H1 (cell line): Measurements from ENCODE around the gene LIN37. TPM values are rescaled to one million over a fixed set of nuclear protein-coding genes. Genes with fewer than 3 reads are reported as not detected.

ENCODE experiments used
- CTCF ChIA-PET: fragments of 300-600 bp; sonication (Branson Sonifier 250); formaldehyde crosslinking; loops from one replicate; lab custom pipeline; 2021; ENCODE audit not compliant: partially characterized antibody; lab: Charles Lee
- POLR2A ChIA-PET: fragments of 300-600 bp; sonication (Branson Sonifier 250); formaldehyde crosslinking; loops from one replicate; lab custom pipeline; 2021; ENCODE audit warnings: inconsistent platforms; ENCODE audit not compliant: partially characterized antibody; lab: Charles Lee
- DNase-seq, 2 experiments: peaks; one replicate each; pipeline versions ENCODE4 v3.0.0 to v3.0.0-alpha.2; 2010 to 2022; ENCODE audit warnings: low spot score in 2 of 2, low read depth in 1 of 2, mixed read lengths in 1 of 2
- FAIRE-seq: peaks from 2 replicates; lab custom pipeline; 2011; peaks lifted over from hg19 to GRCh38; lab: Jason Lieb, UNC
- H2AFZ ChIP-seq: 2 replicates; pipeline ENCODE4 v1.8.1; 2012; ENCODE audit warnings: low read length, inconsistent platforms
- H2AK5ac ChIP-seq: 2 replicates; pipeline ENCODE4 v1.6.1; 2013; ENCODE audit warnings: low read depth, low read length
- H2BK120ac ChIP-seq: replicated peaks from 2 replicates; pipeline ENCODE3; 2013; ENCODE audit warnings: low read depth, low read length, inconsistent platforms
- H2BK12ac ChIP-seq: 2 replicates; pipeline ENCODE4 v1.6.1; 2013; ENCODE audit warnings: low read depth, low read length
- H2BK15ac ChIP-seq: 2 replicates; pipeline ENCODE4 v1.6.1; 2013; ENCODE audit warnings: low read length
- H2BK20ac ChIP-seq: 2 replicates; pipeline ENCODE4 v1.6.1; 2013; ENCODE audit warnings: low read length
- H2BK5ac ChIP-seq: 2 replicates; pipeline ENCODE4 v1.6.1; 2013; ENCODE audit warnings: low read depth, low read length
- H3K14ac ChIP-seq: 2 replicates; pipeline ENCODE4 v1.6.1; 2013; ENCODE audit warnings: inconsistent platforms; ENCODE audit not compliant: insufficient read length
- H3K18ac ChIP-seq: 2 replicates; pipeline ENCODE4 v1.6.1; 2013; ENCODE audit warnings: low read length; ENCODE audit errors: extremely low read depth
- H3K23ac ChIP-seq: 2 replicates; pipeline ENCODE4 v1.6.1; 2013; ENCODE audit warnings: inconsistent platforms; ENCODE audit not compliant: insufficient read length
- H3K23me2 ChIP-seq: 2 replicates; pipeline ENCODE4 v1.6.1; 2013; ENCODE audit warnings: low read depth, low read length
- H3K27ac ChIP-seq: 2 replicates; pipeline ENCODE4 v1.6.1; 2011; ENCODE audit warnings: low read depth, low read length, inconsistent platforms
- H3K27me3 ChIP-seq, 4 experiments: replicated peaks in 1 of 4; 1 replicate in 1 of 4; 2 replicates in 3 of 4; pipeline versions ENCODE4 v1.6.1 to v1.8.1; 2011 to 2013; ENCODE audit warnings: low read length in 3 of 4, mild to moderate bottlenecking in 3 of 4, inconsistent platforms in 2 of 4, mixed read lengths in 2 of 4, moderate library complexity in 1 of 4; ENCODE audit not compliant: control insufficient read depth in 3 of 4, insufficient read depth in 3 of 4; ENCODE audit errors: extremely low read depth in 1 of 4
- H3K36me3 ChIP-seq, 4 experiments: 2 replicates each; pipeline versions ENCODE4 v1.6.1 to v1.8.1; 2011 to 2013; ENCODE audit warnings: mild to moderate bottlenecking in 4 of 4, low read length in 3 of 4, moderate library complexity in 2 of 4, control low read depth in 1 of 4, inconsistent platforms in 1 of 4; ENCODE audit not compliant: insufficient read depth in 4 of 4, control insufficient read depth in 2 of 4
- H3K4ac ChIP-seq: replicated peaks from 2 replicates; pipeline ENCODE3; 2013; ENCODE audit warnings: low read length, low read depth, mixed read lengths, inconsistent platforms; ENCODE audit not compliant: insufficient read length
- H3K4me1 ChIP-seq, 4 experiments: replicated peaks in 1 of 4; 1 replicate in 1 of 4; 2 replicates in 3 of 4; pipeline versions ENCODE4 v1.6.1 to v1.8.1; 2011 to 2013; ENCODE audit warnings: low read length in 3 of 4, inconsistent platforms in 2 of 4, mixed read lengths in 1 of 4; ENCODE audit not compliant: insufficient read depth in 4 of 4, control insufficient read depth in 3 of 4
- H3K4me2 ChIP-seq, 2 experiments: 2 replicates each; pipeline versions ENCODE4 v1.6.1 to v1.8.1; 2011 to 2013; ENCODE audit warnings: low read depth in 2 of 2, low read length in 2 of 2, control low read depth in 1 of 2, inconsistent platforms in 1 of 2, mild to moderate bottlenecking in 1 of 2; ENCODE audit not compliant: insufficient read depth in 1 of 2
- H3K4me3 ChIP-seq, 4 experiments: fragments of 200-600, 300-600 bp in 1 of 4; sonication (generic), shearing (Covaris generic), sonication (Bioruptor Twin) in 1 of 4; 2 replicates each; pipeline versions ENCODE4 v1.5.1 to v1.8.1; 2011 to 2016; ENCODE audit warnings: low read length in 4 of 4, low read depth in 3 of 4, control low read depth in 2 of 4, inconsistent platforms in 2 of 4, mild to moderate bottlenecking in 2 of 4, mixed read lengths in 1 of 4, moderate library complexity in 1 of 4; ENCODE audit not compliant: insufficient read depth in 2 of 4; ENCODE audit errors: extremely low read depth in 1 of 4
- H3K56ac ChIP-seq: replicated peaks from 2 replicates; pipeline ENCODE3; 2013; ENCODE audit warnings: low read depth, mild to moderate bottlenecking, mixed read lengths, low read length, inconsistent platforms; ENCODE audit not compliant: insufficient read length
- H3K79me1 ChIP-seq: 2 replicates; pipeline ENCODE4 v1.6.1; 2013; ENCODE audit warnings: low read depth, low read length, control low read depth
- H3K79me2 ChIP-seq, 2 experiments: 2 replicates each; pipeline versions ENCODE4 v1.6.1 to v1.8.1; 2012 to 2013; ENCODE audit warnings: low read length in 2 of 2, mild to moderate bottlenecking in 2 of 2, inconsistent platforms in 1 of 2; ENCODE audit not compliant: insufficient read depth in 2 of 2, control insufficient read depth in 1 of 2
- H3K9ac ChIP-seq, 4 experiments: replicated peaks in 1 of 4; 1 replicate in 1 of 4; 2 replicates in 3 of 4; pipeline versions ENCODE4 v1.6.1 to v1.8.1; 2011 to 2013; ENCODE audit warnings: low read depth in 3 of 4, low read length in 3 of 4, control low read depth in 2 of 4, mild to moderate bottlenecking in 2 of 4, moderate library complexity in 2 of 4, inconsistent platforms in 1 of 4; ENCODE audit errors: extremely low read depth in 1 of 4
- H3K9me3 ChIP-seq, 2 experiments: 2 replicates each; pipeline versions ENCODE4 v1.6.1 to v1.8.1; 2012 to 2013; ENCODE audit warnings: mild to moderate bottlenecking in 2 of 2, moderate library complexity in 2 of 2, control low read depth in 1 of 2, inconsistent platforms in 1 of 2, low read depth in 1 of 2, low read length in 1 of 2, mixed read lengths in 1 of 2; ENCODE audit not compliant: insufficient read depth in 2 of 2
- H4K20me1 ChIP-seq, 2 experiments: replicated peaks in 1 of 2; 2 replicates each; pipeline versions ENCODE3 to v1.8.1; 2011 to 2013; ENCODE audit warnings: inconsistent platforms in 2 of 2, low read length in 2 of 2, mild to moderate bottlenecking in 1 of 2; ENCODE audit not compliant: insufficient read depth in 2 of 2, control insufficient read depth in 1 of 2
- H4K5ac ChIP-seq: 2 replicates; pipeline ENCODE4 v1.6.1; 2013; ENCODE audit warnings: low read length, low read depth, mixed read lengths, inconsistent platforms; ENCODE audit not compliant: insufficient read length
- H4K8ac ChIP-seq: 2 replicates; pipeline ENCODE4 v1.8.0; 2013; ENCODE audit warnings: mild to moderate bottlenecking, moderate library complexity, low read length, inconsistent platforms; ENCODE audit not compliant: insufficient read depth; ENCODE audit errors: extremely low read depth
- H4K91ac ChIP-seq: replicated peaks from 2 replicates; pipeline ENCODE3; 2013; ENCODE audit warnings: low read length, mixed read lengths, inconsistent platforms; ENCODE audit not compliant: insufficient read length
- ATF3 ChIP-seq: IDR thresholded peaks from 2 replicates; pipeline ENCODE4 v1.6.1; 2011; ENCODE audit warnings: low read depth, mild to moderate bottlenecking, low read length; ENCODE audit not compliant: insufficient read depth
- BRCA1 ChIP-seq: IDR thresholded peaks from 2 replicates; pipeline ENCODE4 v1.6.1; 2012; ENCODE audit warnings: low read depth, low read length, improper control_type of control experiment
- CTBP2 ChIP-seq: IDR thresholded peaks from 2 replicates; pipeline ENCODE4 v1.7.0; 2011; ENCODE audit warnings: borderline replicate concordance, mild to moderate bottlenecking, moderate library complexity, mixed read lengths, low read length; ENCODE audit not compliant: insufficient read depth, insufficient read length
- JUN ChIP-seq: IDR thresholded peaks from 2 replicates; pipeline ENCODE4 v1.6.1; 2011; ENCODE audit warnings: low read depth, mild to moderate bottlenecking, improper control_type of control experiment, low read length
- KDM5A ChIP-seq: fragments of 200-600 bp; IDR thresholded peaks from 2 replicates; pipeline ENCODE4 v1.7.1; 2012; ENCODE audit warnings: mild to moderate bottlenecking, low read length, inconsistent platforms, mixed read lengths
- POLR2A ChIP-seq, 2 experiments: IDR thresholded peaks; 1 replicate in 1 of 2; 2 replicates in 1 of 2; pipeline ENCODE4 v1.6.1; 2011; ENCODE audit warnings: low read depth in 2 of 2, low read length in 2 of 2, mild to moderate bottlenecking in 2 of 2; ENCODE audit errors: control extremely low read depth in 1 of 2
- RAD21 ChIP-seq, 2 experiments: IDR thresholded peaks in 1 of 2; conservative IDR thresholded peaks in 1 of 2; 2 replicates each; pipeline ENCODE4 v1.6.1; 2011; ENCODE audit warnings: low read depth in 2 of 2, low read length in 2 of 2, improper control_type of control experiment in 1 of 2, inconsistent platforms in 1 of 2, mild to moderate bottlenecking in 1 of 2, moderate library complexity in 1 of 2
- SIN3A ChIP-seq, 2 experiments: IDR thresholded peaks in 1 of 2; conservative IDR thresholded peaks in 1 of 2; 2 replicates each; pipeline ENCODE4 v1.6.1; 2011 to 2012; ENCODE audit warnings: low read length in 2 of 2, improper control_type of control experiment in 1 of 2, low read depth in 1 of 2, mild to moderate bottlenecking in 1 of 2
- WGBS, 2 experiments: shearing (Covaris generic) in 1 of 2; methylation state at CpG; one replicate each; pipeline versions ENCODE4 v1.1.6 to v1.1.7; 2013 to 2015; ENCODE audit warnings: low lambda C conversion rate in 2 of 2, mixed read lengths in 2 of 2, inconsistent platforms in 1 of 2, low coverage in 1 of 2, missing lambda C conversion rate in 1 of 2; ENCODE audit not compliant: insufficient replicate concordance in 2 of 2, insufficient coverage in 1 of 2, insufficient read length in 1 of 2; ENCODE audit errors: extremely low coverage in 1 of 2, missing lambda C conversion rate in 1 of 2; 5-methylcytosine and 5-hydroxymethylcytosine counted together
- polyA plus RNA-seq, 7 experiments: library from polyadenylated mRNA; depleted of rRNA in 3 of 7; stranded (reverse) in 5 of 7; unstranded in 2 of 7; fragments of >200 nt in 5 of 7; fragments of 200-250 nt in 2 of 7; gene quantifications; 1 replicate in 5 of 7; 2 replicates in 1 of 7; 4 replicates in 1 of 7; pipeline versions ENCODE4 v1.2.1 to v1.2.3, GENCODE V29; 2011 to 2013; ENCODE audit warnings: missing spikeins in 2 of 7, mixed read lengths in 2 of 7
- total RNA-seq: library from RNA; stranded (reverse); fragmentation: NEBNext Ultra II Directional; extraction: Animal tissue kit (Norgen Biotek cat#: 25700); gene quantifications from 2 replicates; pipeline ENCODE4 v1.2.1, GENCODE V29; 2021

The LIN37 gene
- total and polyA plus RNA-seq, 2 of the 8 experiments (the other 6 are each of a cell fraction or from before 2014, with no cell fraction given), result 3.8 to 9.8 TPM

GRCh38 chr19:35742121-35742724, 6.2 kb upstream of the LIN37 start, which contains the start of gene IGFLR1:
Gene IGFLR1, minus strand, starts transcription at chr19:35742452. Its CDS starts 1,272 bp downstream, at chr19:35741180.
- no peak for FAIRE-seq
- Histone ChIP-seq H3K9me3 (no peaks in the 10 kb centered on the region), H2BK5ac (no peak within 1 kb of the TSS), H3K18ac (no peak within 1 kb of the TSS), H3K4me2 (peak within 1 kb of the TSS; percentile 70 to 78), H3K9ac (peak within 1 kb of the TSS in 2 of 4 experiments; percentile 1; a peak in 2 of 7 replicates), H3K4me3 (peak within 1 kb of the TSS; percentile 10 to 86 (median 54); a peak in 5 of 8 replicates), H3K36me3 (peaks cover 6 to 15% (median 9%) of the 10 kb centered on the region in 4 experiments; a peak in 5 of 8 replicates), H4K20me1 (peaks cover 0 to 9% of the 10 kb centered on the region in 2 experiments), H3K56ac (no peak within 1 kb of the TSS), H3K79me1 (no peaks in the 10 kb centered on the region; the same call in none of the 2 replicates), H2AK5ac (peak within 1 kb of the TSS; percentile 39; the same call in 1 of the 2 replicates), H3K14ac (no peak within 1 kb of the TSS), H3K27me3 (no peaks in the 10 kb centered on the region), H3K4me1 (peaks cover 0 to 6% (median 3%) of the 10 kb centered on the region in 4 experiments; a peak in 3 of 7 replicates), H3K27ac (no peak within 1 kb of the TSS), H2BK120ac (no peak within 1 kb of the TSS), H3K23me2 (peaks cover 17% of the 10 kb centered on the region; the same call in 1 of the 2 replicates), H4K8ac (0 out of 2 replicates have a peak within 1 kb of the TSS, but pooled peaks have one; percentile 39), H2BK20ac (no peak within 1 kb of the TSS), H3K79me2 (peaks cover 0 to 7% of the 10 kb centered on the region in 2 experiments; a peak in 1 of 4 replicates), H4K91ac (peak within 1 kb of the TSS; percentile 79), H2BK15ac (peak within 1 kb of the TSS; percentile 72; the same call in 1 of the 2 replicates), H3K23ac (no peak within 1 kb of the TSS), H2BK12ac (peak within 1 kb of the TSS; percentile 60; the same call in 1 of the 2 replicates), H2AFZ (no peak within 1 kb of the TSS), H4K5ac (no peak within 1 kb of the TSS), H3K4ac (peak within 1 kb of the TSS; percentile 37)
- 91% methylated on average over 9 of the region's 9 CpGs; no CpG with 5 or more reads in 1 of the 2 experiments for WGBS, 2 experiments
- ChIA-PET POLR2A (interaction anchor here (0.7 to 1.1 kb wide), 2 partner anchors 24 to 51 kb away, joined by 3 to 5 read pairs; no protein-coding TSS in a partner anchor), CTCF (interaction anchor here (0.6 to 8.9 kb wide), 5 partner anchors 10 to 76 kb away, joined by 3 to 80 read pairs (median 4); no protein-coding TSS in a partner anchor)
- no peak for DNase-seq
- no peak for TF ChIP-seq JUN
- no peak for TF ChIP-seq KDM5A
- TF ChIP-seq POLR2A (IDR thresholded peaks at IDR 0.05; ENCODE audit: control extremely low read depth in 1 of 2, low read depth in 2 of 2, low read length in 2 of 2), result no peak
- TF ChIP-seq BRCA1, result no peak
- TF ChIP-seq CTBP2, result no peak
- no peak for TF ChIP-seq SIN3A (conservative IDR thresholded peaks at IDR 0.05 in 1 of 2, IDR thresholded peaks at IDR 0.05 in 1 of 2; ENCODE audit: low read depth in 1 of 2, low read length in 2 of 2)
- no peak for TF ChIP-seq RAD21 (IDR thresholded peaks at IDR 0.05 in 1 of 2, conservative IDR thresholded peaks at IDR 0.05 in 1 of 2; ENCODE audit: low read depth in 2 of 2, low read length in 2 of 2)
- TF ChIP-seq ATF3, result no peak
